ENCODE results near the gene TMBIM4.

Gene TMBIM4

GRCh38 chr12:66127650-66128049 is 42.1 kb downstream of the TMBIM4 start:
- DNase-seq (ENCODE audit: insufficient read length, low spot score) = no peak
- no peak for TF ChIP-seq CTCF (IDR thresholded peaks at IDR 0.05; ENCODE audit: insufficient read depth, missing control alignments)
- FAIRE-seq = no peak

- peak; percentile 3 for TF ChIP-seq CTCF (IDR thresholded peaks at IDR 0.05; ENCODE audit: insufficient read depth, missing control alignments)
- FAIRE-seq (no peak), DNase-seq (ENCODE audit: insufficient read length, low spot score) (no peak)
Measured at GRCh38 chr12:66120477-66120876, 49.3 kb downstream of the TMBIM4 start.

DNA sequence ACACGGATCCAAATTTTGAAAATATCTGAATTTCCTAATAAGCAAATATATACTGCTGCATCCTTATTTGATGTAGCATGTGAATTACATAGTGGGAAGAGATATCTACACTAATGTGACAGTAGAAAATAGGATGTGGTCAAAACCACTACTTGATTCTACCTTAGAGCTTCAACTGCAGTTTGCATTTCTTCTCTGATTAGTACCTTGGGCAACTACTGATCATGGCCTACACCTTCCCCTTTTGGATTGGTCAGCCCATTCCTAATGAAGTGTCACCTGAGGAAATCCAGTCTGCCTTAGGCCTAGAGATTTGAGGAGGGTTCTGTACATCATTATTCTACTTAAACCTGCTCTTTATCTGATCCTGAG is 49.9 kb downstream of the TMBIM4 start:
- FAIRE-seq (no peak), DNase-seq (ENCODE audit: insufficient read length, low spot score) (no peak)
- no peak for TF ChIP-seq CTCF (IDR thresholded peaks at IDR 0.05; ENCODE audit: insufficient read depth, missing control alignments)

- TF ChIP-seq CTCF (IDR thresholded peaks at IDR 0.05; ENCODE audit: insufficient read depth, missing control alignments) = no peak
- FAIRE-seq (no peak), DNase-seq (ENCODE audit: insufficient read length, low spot score) (no peak)
Measured at GRCh38 chr12:66119229-66119869, 50.4 kb downstream of the TMBIM4 start.

DNA sequence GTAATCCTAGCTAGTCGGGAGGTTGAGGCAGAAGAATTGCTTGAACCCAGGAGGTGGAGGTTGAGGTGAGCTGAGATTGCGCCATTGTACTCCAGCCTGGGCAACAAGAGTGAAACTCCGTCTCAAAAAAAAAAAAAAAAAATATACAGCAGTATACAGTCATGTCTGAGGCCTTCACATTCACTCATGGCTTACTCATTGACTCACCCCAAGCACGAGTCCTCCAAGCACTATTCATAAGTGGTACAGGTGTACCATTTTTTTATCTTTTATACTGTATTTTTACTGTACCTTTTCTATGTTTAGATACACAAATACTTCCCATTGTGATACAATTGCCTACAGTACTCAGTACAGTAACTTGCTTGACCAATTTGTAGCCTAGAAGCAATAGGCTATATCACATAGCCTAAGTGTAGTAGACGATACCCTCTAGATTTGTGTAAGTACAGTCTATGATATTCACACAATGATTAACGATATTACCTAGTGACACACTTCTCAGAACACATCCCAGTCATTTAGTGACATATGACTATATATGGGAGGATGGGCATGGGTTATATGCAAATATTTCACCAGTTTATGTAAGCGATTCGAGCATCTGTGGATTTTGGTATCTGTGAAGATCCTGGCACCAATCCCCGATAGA is 51.4 kb downstream of the TMBIM4 start:
- no peak for TF ChIP-seq CTCF (IDR thresholded peaks at IDR 0.05; ENCODE audit: insufficient read depth, missing control alignments)
- DNase-seq (ENCODE audit: insufficient read length, low spot score) (no peak), FAIRE-seq (no peak)

GRCh38 chr12:66117242-66117641 is 52.6 kb downstream of the TMBIM4 start:
- no peak for FAIRE-seq
- no peak for DNase-seq (ENCODE audit: insufficient read length, low spot score)
- no peak for TF ChIP-seq CTCF (IDR thresholded peaks at IDR 0.05; ENCODE audit: insufficient read depth, missing control alignments)

DNA sequence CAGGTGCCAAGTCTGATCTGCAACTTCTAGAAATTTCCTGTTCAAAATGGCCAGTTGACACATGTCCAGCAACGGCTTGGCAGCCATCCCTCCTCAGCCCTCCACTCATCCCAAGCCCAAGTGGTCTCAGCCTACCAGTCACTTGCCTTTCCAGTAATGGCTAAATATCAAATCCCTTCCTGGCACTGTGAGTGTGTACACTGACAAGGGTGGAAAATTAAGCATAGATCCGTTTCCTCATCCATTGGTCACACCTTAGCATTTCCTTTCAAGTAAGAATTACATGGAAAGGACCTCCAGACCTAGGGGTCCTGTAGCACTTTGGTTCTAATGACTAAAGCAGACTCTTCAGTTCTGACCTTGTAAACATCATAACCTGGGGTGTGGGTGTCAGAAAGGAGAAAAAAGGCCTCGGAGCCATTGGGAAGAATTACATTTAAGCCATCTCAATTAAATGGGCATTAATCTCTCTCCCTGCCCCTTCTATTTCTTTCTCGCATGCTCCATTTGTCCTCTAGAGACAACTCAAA is 54.7 kb downstream of the TMBIM4 start:
- no peak for TF ChIP-seq CTCF (IDR thresholded peaks at IDR 0.05; ENCODE audit: insufficient read depth, missing control alignments)
- FAIRE-seq = no peak
- DNase-seq (ENCODE audit: insufficient read length, low spot score) = no peak

All from D721Med (cell line).